Anterior cingulate cortex (tissue), 58 donors: ENCODE measurements around the gene ZNF135.

ENCODE experiments used
- DNase-seq, 58 donors: peaks; one replicate each; lab custom pipeline; 2025; lab: John Stamatoyannopoulos, UW

ZNF135 gene

GRCh38 chr19:58059003-58059670 lies at the start of gene ZNF135:
ZNF135 (plus strand) TSS chr19:58059282; CDS start chr19:58060003, 721 bp downstream.
- DNase-seq: peak in 57 of 58 donors; percentile 63 to 94 (median 85)

- no peak for DNase-seq
Measured at GRCh38 chr19:58009301-58009665, 49.8 kb upstream of the ZNF135 start.

GRCh38 chr19:58009666-58010301 lies 49.3 kb upstream of the ZNF135 start:
- peak; percentile 39 to 96 (median 88) for DNase-seq

- no peak for DNase-seq
Measured at GRCh38 chr19:58010507-58010906, 48.6 kb upstream of the ZNF135 start.

GRCh38 chr19:58014141-58014540 lies 44.9 kb upstream of the ZNF135 start:
- no peak for DNase-seq

GRCh38 chr19:58020129-58020528 lies 39.0 kb upstream of the ZNF135 start:
- no peak for DNase-seq

- DNase-seq: peak in 41 of 58 donors; percentile 1 to 67 (median 32)
Measured at GRCh38 chr19:58021541-58022282, 37.4 kb upstream of the ZNF135 start.

GRCh38 chr19:58022283-58022660 lies 36.8 kb upstream of the ZNF135 start:
- DNase-seq: no peak

- no peak for DNase-seq
Measured at GRCh38 chr19:58024661-58025060, 34.4 kb upstream of the ZNF135 start.

GRCh38 chr19:58033741-58034476 lies 25.2 kb upstream of the ZNF135 start, which contains the start of gene ZSCAN1:
ZSCAN1 (plus strand) TSS chr19:58034025; CDS start chr19:58037837, 3,812 bp downstream.
- peak; percentile 45 to 98 (median 91) for DNase-seq

GRCh38 chr19:58034477-58034793 lies 24.6 kb upstream of the ZNF135 start:
- DNase-seq: peak in 4 of 58 donors; percentile 4 to 32 (median 18)

GRCh38 chr19:58035863-58036262 lies 23.2 kb upstream of the ZNF135 start:
- no peak for DNase-seq

- peak in 40 of 58 donors; percentile 2 to 67 (median 33) for DNase-seq
Measured at GRCh38 chr19:58037927-58038687, 21.0 kb upstream of the ZNF135 start.

GRCh38 chr19:58038688-58039204 lies 20.3 kb upstream of the ZNF135 start:
- no peak for DNase-seq

GRCh38 chr19:58040751-58041525 lies 18.1 kb upstream of the ZNF135 start:
- no peak for DNase-seq

GRCh38 chr19:58042495-58043340 lies 16.4 kb upstream of the ZNF135 start:
- no peak for DNase-seq

- no peak for DNase-seq
Measured at GRCh38 chr19:58044391-58044790, 14.7 kb upstream of the ZNF135 start.

- no peak for DNase-seq
Measured at GRCh38 chr19:58044886-58045285, 14.2 kb upstream of the ZNF135 start.
